Neural cell (in vitro differentiated cells): Measurements from ENCODE around the gene NCEH1. TPM values are rescaled to one million over a fixed set of nuclear protein-coding genes. Genes with fewer than 3 reads are reported as not detected.
A peak's percentile ranks its signal among the peaks of the same experiment; 100 is the strongest.

Source experiments
- H2AFZ ChIP-seq: fragments of 200-600, 300-800 bp; sonication (generic), shearing (Covaris generic); 2 replicates; pipeline ENCODE4 v1.6.0; 2014; ENCODE audit warnings: low read depth, mild to moderate bottlenecking, antibody characterized with exemption, low read length, moderate library complexity
- H3F3A ChIP-seq: fragments of 200-600 bp; shearing (Covaris generic); 2 replicates; pipeline ENCODE4 v1.6.1; 2016; ENCODE audit warnings: mild to moderate bottlenecking, moderate library complexity, mixed read lengths, antibody characterized with exemption, low read length; ENCODE audit not compliant: insufficient read depth, poor library complexity, severe bottlenecking
- H3K27ac ChIP-seq: fragments of 200-600, 300-800 bp; sonication (generic), shearing (Covaris generic); 2 replicates; pipeline ENCODE4 v1.5.1; 2014; ENCODE audit warnings: mild to moderate bottlenecking, low read length, moderate library complexity
- H3K27me3 ChIP-seq: fragments of 300-800, 200-600 bp; sonication (generic), shearing (Covaris generic); 2 replicates; pipeline ENCODE4 v1.6.0; 2014; ENCODE audit warnings: mild to moderate bottlenecking, low read depth, low read length, moderate library complexity; ENCODE audit not compliant: insufficient read depth
- H3K36me3 ChIP-seq: fragments of 300-800, 200-600 bp; sonication (generic), shearing (Covaris generic); 2 replicates; pipeline ENCODE4 v1.5.1; 2014; ENCODE audit warnings: mild to moderate bottlenecking, antibody characterized with exemption, low read length, moderate library complexity; ENCODE audit not compliant: insufficient read depth
- H3K4me2 ChIP-seq: fragments of 300-800, 200-600 bp; sonication (generic), shearing (Covaris generic); 2 replicates; pipeline ENCODE4 v1.6.0; 2014; ENCODE audit warnings: mild to moderate bottlenecking, low read length
- H3K4me3 ChIP-seq: fragments of 300-800, 200-600 bp; sonication (generic), shearing (Covaris generic); 2 replicates; pipeline ENCODE4 v1.5.1; 2014; ENCODE audit warnings: mild to moderate bottlenecking, low read length, moderate library complexity
- H3K79me2 ChIP-seq: fragments of 200-600 bp; shearing (Covaris generic); replicated peaks from 2 replicates; pipeline ENCODE4 v1.6.0; 2014; ENCODE audit warnings: mild to moderate bottlenecking, low read length, moderate library complexity; ENCODE audit not compliant: insufficient read depth
- H3K9ac ChIP-seq: fragments of 300-800, 200-600 bp; sonication (generic), shearing (Covaris generic); 2 replicates; pipeline ENCODE4 v1.6.1; 2016; ENCODE audit warnings: mild to moderate bottlenecking, low read length, mixed read lengths
- H3K9me2 ChIP-seq: fragments of 200-600 bp; shearing (Covaris generic); 2 replicates; pipeline ENCODE4 v1.6.1; 2016; ENCODE audit warnings: mild to moderate bottlenecking, low read length, mixed read lengths; ENCODE audit not compliant: insufficient read depth
- H3K9me3 ChIP-seq: fragments of 200-600, 300-800 bp; sonication (generic), shearing (Covaris generic); 2 replicates; pipeline ENCODE4 v1.6.1; 2016; ENCODE audit warnings: mild to moderate bottlenecking, mixed run types, low read length, moderate library complexity, mixed read lengths
- H4K20me1 ChIP-seq: fragments of 200-600 bp; shearing (Covaris generic); 2 replicates; pipeline ENCODE4 v1.6.1; 2016; ENCODE audit warnings: mild to moderate bottlenecking, mixed run types; ENCODE audit not compliant: insufficient read depth
- EP300 ChIP-seq: fragments of 450-650 bp; conservative IDR thresholded peaks from 2 replicates; pipeline ENCODE4 v1.6.1; 2014; ENCODE audit warnings: antibody characterized with exemption, mild to moderate bottlenecking, moderate library complexity; ENCODE audit not compliant: poor library complexity, severe bottlenecking
- EZH2 ChIP-seq: fragments of 200-600, 300-800 bp; shearing (Covaris generic), sonication (generic); IDR thresholded peaks from 2 replicates; pipeline ENCODE4 v1.6.1; 2014; ENCODE audit warnings: antibody characterized with exemption, low read length, borderline replicate concordance, mild to moderate bottlenecking; ENCODE audit not compliant: insufficient read depth, poor library complexity, severe bottlenecking
- MXI1 ChIP-seq: fragments of 450-650 bp; conservative IDR thresholded peaks from 2 replicates; pipeline ENCODE4 v1.6.1; 2014; ENCODE audit warnings: antibody characterized with exemption, mild to moderate bottlenecking; ENCODE audit not compliant: poor library complexity, severe bottlenecking
- POLR2AphosphoS5 ChIP-seq: IDR thresholded peaks from 2 replicates; pipeline ENCODE4 v1.6.1; 2012
- RAD21 ChIP-seq: fragments of 450-650 bp; conservative IDR thresholded peaks from 2 replicates; pipeline ENCODE4 v1.6.1; 2014; ENCODE audit warnings: antibody characterized with exemption, mild to moderate bottlenecking, moderate library complexity
- SMC3 ChIP-seq: fragments of 450-650 bp; conservative IDR thresholded peaks from 2 replicates; pipeline ENCODE4 v1.6.1; 2014; ENCODE audit warnings: antibody characterized with exemption, mild to moderate bottlenecking, moderate library complexity; ENCODE audit not compliant: poor library complexity
- polyA plus RNA-seq: library from polyadenylated mRNA; depleted of rRNA; stranded (reverse); fragments of >200 nt; gene quantifications from 2 replicates; pipeline ENCODE4 v1.2.3, GENCODE V29; 2014
- TF ChIP-seq, protein P1 (sequence below): IDR thresholded peaks from 2 replicates; pipeline ENCODE4 v1.6.1; 2012; ENCODE audit warnings: borderline replicate concordance
- TF ChIP-seq, protein P2 (sequence below): fragments of 450-650 bp; IDR thresholded peaks from 2 replicates; pipeline ENCODE4 v1.5.1; 2014; ENCODE audit warnings: antibody characterized with exemption, mild to moderate bottlenecking, moderate library complexity; ENCODE audit not compliant: poor library complexity, severe bottlenecking

The NCEH1 gene
- polyA plus RNA-seq, 1 donor from 2014 or later = 2.1 TPM

DNA sequence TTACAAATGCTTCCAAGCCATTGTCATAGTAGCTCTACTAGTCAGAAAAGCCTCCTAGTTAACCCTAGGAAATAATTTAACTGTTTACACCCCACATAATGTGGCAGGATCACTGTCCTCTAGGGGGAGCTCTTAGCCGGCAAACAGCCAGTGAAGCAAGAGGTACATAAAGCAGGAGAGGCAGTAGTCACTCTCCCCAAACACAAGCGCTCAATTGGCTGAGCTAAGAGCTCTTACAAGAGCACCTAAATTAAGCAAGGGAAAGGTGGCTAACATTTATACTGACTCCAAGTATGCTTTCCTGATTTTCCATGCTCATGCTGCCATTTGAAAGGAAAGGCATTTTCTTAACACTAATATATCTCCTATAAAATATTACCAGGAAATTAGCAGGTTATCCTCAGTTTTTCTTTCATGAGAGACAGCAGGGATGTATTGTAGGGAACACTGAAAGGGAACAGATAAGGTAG is 37.6 kb downstream of the NCEH1 start:
- Histone ChIP-seq H3K4me3 (no peak overlapping the region), H3K4me2 (no peak overlapping the region), H3K9me2 (no peaks in the 10 kb centered on the region), H3K9me3 (no peaks in the 10 kb centered on the region), H4K20me1 (no peaks in the 10 kb centered on the region), H3K27me3 (no peaks in the 10 kb centered on the region), H3F3A (no peaks in the 10 kb centered on the region), H3K79me2 (no peaks in the 10 kb centered on the region), H3K9ac (no peak overlapping the region), H3K36me3 (no peaks in the 10 kb centered on the region), H2AFZ (no peak overlapping the region), H3K27ac (no peak overlapping the region)
- no peak for TF ChIP-seq EP300
- no peak for TF ChIP-seq POLR2AphosphoS5
- TF ChIP-seq SMC3 = no peak
- TF ChIP-seq, protein P1, sequence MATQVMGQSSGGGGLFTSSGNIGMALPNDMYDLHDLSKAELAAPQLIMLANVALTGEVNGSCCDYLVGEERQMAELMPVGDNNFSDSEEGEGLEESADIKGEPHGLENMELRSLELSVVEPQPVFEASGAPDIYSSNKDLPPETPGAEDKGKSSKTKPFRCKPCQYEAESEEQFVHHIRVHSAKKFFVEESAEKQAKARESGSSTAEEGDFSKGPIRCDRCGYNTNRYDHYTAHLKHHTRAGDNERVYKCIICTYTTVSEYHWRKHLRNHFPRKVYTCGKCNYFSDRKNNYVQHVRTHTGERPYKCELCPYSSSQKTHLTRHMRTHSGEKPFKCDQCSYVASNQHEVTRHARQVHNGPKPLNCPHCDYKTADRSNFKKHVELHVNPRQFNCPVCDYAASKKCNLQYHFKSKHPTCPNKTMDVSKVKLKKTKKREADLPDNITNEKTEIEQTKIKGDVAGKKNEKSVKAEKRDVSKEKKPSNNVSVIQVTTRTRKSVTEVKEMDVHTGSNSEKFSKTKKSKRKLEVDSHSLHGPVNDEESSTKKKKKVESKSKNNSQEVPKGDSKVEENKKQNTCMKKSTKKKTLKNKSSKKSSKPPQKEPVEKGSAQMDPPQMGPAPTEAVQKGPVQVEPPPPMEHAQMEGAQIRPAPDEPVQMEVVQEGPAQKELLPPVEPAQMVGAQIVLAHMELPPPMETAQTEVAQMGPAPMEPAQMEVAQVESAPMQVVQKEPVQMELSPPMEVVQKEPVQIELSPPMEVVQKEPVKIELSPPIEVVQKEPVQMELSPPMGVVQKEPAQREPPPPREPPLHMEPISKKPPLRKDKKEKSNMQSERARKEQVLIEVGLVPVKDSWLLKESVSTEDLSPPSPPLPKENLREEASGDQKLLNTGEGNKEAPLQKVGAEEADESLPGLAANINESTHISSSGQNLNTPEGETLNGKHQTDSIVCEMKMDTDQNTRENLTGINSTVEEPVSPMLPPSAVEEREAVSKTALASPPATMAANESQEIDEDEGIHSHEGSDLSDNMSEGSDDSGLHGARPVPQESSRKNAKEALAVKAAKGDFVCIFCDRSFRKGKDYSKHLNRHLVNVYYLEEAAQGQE = no peak
- no peak for TF ChIP-seq MXI1
- TF ChIP-seq, protein P2, sequence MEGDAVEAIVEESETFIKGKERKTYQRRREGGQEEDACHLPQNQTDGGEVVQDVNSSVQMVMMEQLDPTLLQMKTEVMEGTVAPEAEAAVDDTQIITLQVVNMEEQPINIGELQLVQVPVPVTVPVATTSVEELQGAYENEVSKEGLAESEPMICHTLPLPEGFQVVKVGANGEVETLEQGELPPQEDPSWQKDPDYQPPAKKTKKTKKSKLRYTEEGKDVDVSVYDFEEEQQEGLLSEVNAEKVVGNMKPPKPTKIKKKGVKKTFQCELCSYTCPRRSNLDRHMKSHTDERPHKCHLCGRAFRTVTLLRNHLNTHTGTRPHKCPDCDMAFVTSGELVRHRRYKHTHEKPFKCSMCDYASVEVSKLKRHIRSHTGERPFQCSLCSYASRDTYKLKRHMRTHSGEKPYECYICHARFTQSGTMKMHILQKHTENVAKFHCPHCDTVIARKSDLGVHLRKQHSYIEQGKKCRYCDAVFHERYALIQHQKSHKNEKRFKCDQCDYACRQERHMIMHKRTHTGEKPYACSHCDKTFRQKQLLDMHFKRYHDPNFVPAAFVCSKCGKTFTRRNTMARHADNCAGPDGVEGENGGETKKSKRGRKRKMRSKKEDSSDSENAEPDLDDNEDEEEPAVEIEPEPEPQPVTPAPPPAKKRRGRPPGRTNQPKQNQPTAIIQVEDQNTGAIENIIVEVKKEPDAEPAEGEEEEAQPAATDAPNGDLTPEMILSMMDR = peak; percentile 33
- no peak for TF ChIP-seq RAD21
- TF ChIP-seq EZH2 = no peak

DNA sequence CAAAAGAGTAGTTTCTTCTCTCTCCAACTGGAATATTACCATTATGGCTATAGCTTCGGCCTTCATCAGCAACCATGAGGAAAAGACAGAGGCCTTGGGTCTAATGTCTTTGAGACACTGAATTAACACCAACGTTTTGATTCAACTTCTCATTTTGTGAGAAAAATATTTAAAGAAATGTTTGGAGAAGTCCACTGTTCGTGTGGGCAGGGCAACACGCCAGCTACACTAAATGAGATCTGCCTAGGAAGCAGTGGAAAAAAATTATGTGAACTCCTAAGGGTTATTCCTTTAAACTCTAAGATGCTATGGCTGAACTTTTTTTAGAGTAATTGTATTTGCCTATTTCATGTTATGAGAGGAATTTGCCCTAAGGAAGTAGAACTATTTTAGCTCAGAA is 41.8 kb downstream of the NCEH1 start:
- H3K9me2 ChIP-seq = no peaks in the 10 kb centered on the region
- no peaks in the 10 kb centered on the region for H3K9me3 ChIP-seq
- H3K4me3 ChIP-seq = no peak overlapping the region
- H3K36me3 ChIP-seq = no peaks in the 10 kb centered on the region
- H3K27me3 ChIP-seq = no peaks in the 10 kb centered on the region
- H4K20me1 ChIP-seq = no peaks in the 10 kb centered on the region
- no peak overlapping the region for H3K9ac ChIP-seq
- no peak overlapping the region for H3K27ac ChIP-seq
- no peaks in the 10 kb centered on the region for H3F3A ChIP-seq
- H3K79me2 ChIP-seq = no peaks in the 10 kb centered on the region
- no peak for TF ChIP-seq MXI1
- H2AFZ ChIP-seq = no peak overlapping the region
- no peak overlapping the region for H3K4me2 ChIP-seq
